Endothelial cell of umbilical vein (primary cell): ENCODE data around the gene PBX2. TPM values are rescaled to one million over a fixed set of nuclear protein-coding genes. Genes with fewer than 3 reads are reported as not detected.

Source experiments
- BruUV-seq: library from RNA; stranded (reverse); fragments of 400-500 nt; replicated peaks from 2 replicates; lab custom pipeline; 2021; lab: Mats Ljungman, UMichigan
- CTCF ChIA-PET: fragments of 300-600, 350-600 bp; sonication (Branson Sonifier 250); formaldehyde crosslinking; loops from one replicate; lab custom pipeline; 2021; ENCODE audit warnings: antibody characterized with exemption, inconsistent platforms; lab: Charles Lee
- POLR2A ChIA-PET: fragments of 300-600, 350-600 bp; sonication (Branson Sonifier 250); formaldehyde crosslinking; loops from one replicate; lab custom pipeline; 2021; ENCODE audit warnings: antibody characterized with exemption, inconsistent platforms; lab: Charles Lee
- DNase-seq: peaks from one replicate; pipeline ENCODE4 v3.0.0-alpha.2; 2011; ENCODE audit warnings: low read depth, low spot score
- FAIRE-seq: peaks from 2 replicates; lab custom pipeline; 2011; peaks lifted over from hg19 to GRCh38; lab: Jason Lieb, UNC
- H2AFZ ChIP-seq: 2 replicates; pipeline ENCODE4 v1.6.0; 2012; ENCODE audit warnings: low read depth, low read length, control low read depth, inconsistent platforms
- H3K27ac ChIP-seq: 2 replicates; pipeline ENCODE4 v1.5.1; 2011; ENCODE audit warnings: low read depth, mild to moderate bottlenecking, control low read depth, low read length, moderate library complexity; ENCODE audit not compliant: insufficient read depth
- H3K27me3 ChIP-seq, 2 experiments: 2 replicates each; pipeline versions ENCODE4 v1.6.0 to v1.6.1; 2011; ENCODE audit warnings: low read length in 2 of 2, mixed read lengths in 1 of 2; ENCODE audit not compliant: control insufficient read depth in 2 of 2, insufficient read depth in 2 of 2
- H3K36me3 ChIP-seq, 2 experiments: 2 replicates in 1 of 2; 3 replicates in 1 of 2; pipeline ENCODE4 v1.5.1; 2011; ENCODE audit warnings: low read length in 2 of 2, mild to moderate bottlenecking in 1 of 2, moderate library complexity in 1 of 2; ENCODE audit not compliant: control insufficient read depth in 2 of 2, insufficient read depth in 2 of 2; ENCODE audit errors: extremely low read depth in 1 of 2
- H3K4me1 ChIP-seq: 3 replicates; pipeline ENCODE4 v1.5.1; 2011; ENCODE audit warnings: mild to moderate bottlenecking, low read length; ENCODE audit not compliant: control insufficient read depth, insufficient read depth; ENCODE audit errors: extremely low read depth
- H3K4me2 ChIP-seq: 2 replicates; pipeline ENCODE4 v1.6.1; 2011; ENCODE audit warnings: low read length, control low read depth, mixed read lengths; ENCODE audit not compliant: insufficient read depth
- H3K4me3 ChIP-seq, 3 experiments: fragments of 200-600 bp in 1 of 3; sonication (generic), shearing (Covaris generic) in 1 of 3; replicated peaks in 1 of 3; 2 replicates each; pipeline ENCODE4 v1.5.1; 2011 to 2016; ENCODE audit warnings: control low read depth in 3 of 3, low read length in 3 of 3, mild to moderate bottlenecking in 2 of 3, inconsistent platforms in 1 of 3, low read depth in 1 of 3, moderate library complexity in 1 of 3; ENCODE audit not compliant: insufficient read depth in 1 of 3
- H3K79me2 ChIP-seq: 2 replicates; pipeline ENCODE4 v1.6.0; 2012; ENCODE audit warnings: low read length, inconsistent platforms; ENCODE audit not compliant: control insufficient read depth, insufficient read depth
- H3K9ac ChIP-seq: replicated peaks from 2 replicates; pipeline ENCODE3; 2011; ENCODE audit warnings: low read length, control low read depth; ENCODE audit not compliant: insufficient read depth; ENCODE audit errors: extremely low read depth
- H3K9me1 ChIP-seq: replicated peaks from 3 replicates; pipeline ENCODE4 v1.6.0; 2011; ENCODE audit warnings: mild to moderate bottlenecking, low read length; ENCODE audit not compliant: control insufficient read depth, insufficient read depth; ENCODE audit errors: extremely low read depth
- H3K9me3 ChIP-seq: replicated peaks from 2 replicates; pipeline ENCODE4 v1.5.1; 2012; ENCODE audit warnings: low read length, inconsistent platforms; ENCODE audit not compliant: control insufficient read depth, insufficient read depth
- H4K20me1 ChIP-seq: replicated peaks from 2 replicates; pipeline ENCODE3; 2011; ENCODE audit warnings: mild to moderate bottlenecking, low read length; ENCODE audit not compliant: control insufficient read depth, insufficient read depth; ENCODE audit errors: extremely low read depth
- EZH2 ChIP-seq: IDR thresholded peaks from 2 replicates; pipeline ENCODE4 v1.6.1; 2012; ENCODE audit warnings: borderline replicate concordance, low read depth, mild to moderate bottlenecking, moderate library complexity, low read length, inconsistent platforms; ENCODE audit not compliant: severe bottlenecking
- FOS ChIP-seq: IDR thresholded peaks from 2 replicates; pipeline ENCODE4 v1.6.1; 2011; ENCODE audit warnings: mild to moderate bottlenecking, low read length, moderate library complexity, borderline replicate concordance; ENCODE audit not compliant: insufficient read depth
- GATA2 ChIP-seq: IDR thresholded peaks from 2 replicates; pipeline ENCODE4 v1.7.0; 2011; ENCODE audit warnings: low read depth, mild to moderate bottlenecking, moderate library complexity, mixed read lengths, low read length; ENCODE audit not compliant: insufficient read length, insufficient read depth
- JUN ChIP-seq: IDR thresholded peaks from 2 replicates; pipeline ENCODE4 v1.6.1; 2011; ENCODE audit warnings: borderline replicate concordance, low read depth; ENCODE audit not compliant: insufficient read length, insufficient read depth
- MAX ChIP-seq: IDR thresholded peaks from 2 replicates; pipeline ENCODE4 v1.6.1; 2011; ENCODE audit not compliant: insufficient read depth, insufficient read length
- MYC ChIP-seq: IDR thresholded peaks from one replicate; pipeline ENCODE4 v1.6.1; 2011; ENCODE audit warnings: mild to moderate bottlenecking, low read depth, low read length
- POLR2A ChIP-seq: IDR thresholded peaks from 2 replicates; pipeline ENCODE4 v1.6.1; 2012; ENCODE audit warnings: low read depth, mild to moderate bottlenecking, control low read depth, low read length
- POLR2AphosphoS5 ChIP-seq: IDR thresholded peaks from 2 replicates; pipeline ENCODE4 v1.6.1; 2012; ENCODE audit warnings: low read depth, mild to moderate bottlenecking, control low read depth, low read length, moderate library complexity; ENCODE audit not compliant: insufficient read depth
- dilution Hi-C: fragments of 300-500 bp; cut with MboI; formaldehyde crosslinking; loops from one replicate; pipeline ENCODE4 v1.15.0; 2019; ENCODE audit warnings: low sequenced_read_pairs; ENCODE audit not compliant: extremely low pct_ligation_motif_present
- intact Hi-C: fragments of 100-400 bp; cut with micrococcal nuclease; formaldehyde crosslinking; loops from one replicate; pipeline ENCODE4 v1.10.0; 2022
- polyA plus RNA-seq, 4 experiments: library from polyadenylated mRNA; depleted of rRNA in 3 of 4; stranded (reverse) in 3 of 4; unstranded in 1 of 4; fragments of >200 nt; gene quantifications; 2 replicates each; pipeline versions ENCODE4 v1.2.1 to v1.2.3, GENCODE V29; 2011 to 2012; ENCODE audit warnings: missing spikeins in 1 of 4
- total RNA-seq: library from RNA; stranded (reverse); gene quantifications from 2 replicates; pipeline ENCODE4 v1.2.3, GENCODE V29; 2021
- TF ChIP-seq, protein P1 (sequence below), 2 donors: IDR thresholded peaks; 1 replicate in 1 of 2; 2 replicates in 1 of 2; pipeline ENCODE4 v1.5.1; 2011; ENCODE audit warnings: low read length in 2 of 2, mild to moderate bottlenecking in 2 of 2, moderate library complexity in 2 of 2, control low read depth in 1 of 2, inconsistent platforms in 1 of 2, low read depth in 1 of 2; ENCODE audit not compliant: insufficient read depth in 1 of 2; ENCODE audit errors: extremely low read depth in 1 of 2

The PBX2 gene
- total and polyA plus RNA-seq, 2 donors (not counting 3 experiments of a cell fraction or from before 2014, with no cell fraction given), result 82.3 to 100 TPM

- H3K27me3 ChIP-seq, result no peaks in the 10 kb centered on the region
- H3K27ac ChIP-seq, result no peak overlapping the region
- H3K9me3 ChIP-seq, result no peaks in the 10 kb centered on the region
- H3K4me1 ChIP-seq, result peaks cover 5% of the 10 kb centered on the region
- H3K9ac ChIP-seq, result no peak overlapping the region
- no peaks in the 10 kb centered on the region for H3K9me1 ChIP-seq
- BruUV-seq, result no TSS peak
- H3K4me3 ChIP-seq, result no peak overlapping the region
- dilution Hi-C loops, result no loop called here
- no peak for FAIRE-seq
- ChIA-PET POLR2A (no interaction called here), CTCF (interaction anchor here (1.1 kb wide), 1 partner anchor 83 kb away, joined by 3 read pairs; no protein-coding TSS in a partner anchor)
- no peak overlapping the region for H2AFZ ChIP-seq
- H3K79me2 ChIP-seq, result no peaks in the 10 kb centered on the region
- TF ChIP-seq GATA2 (no peak), FOS (no peak), MYC (no peak), JUN (no peak)
- DNase-seq, result no peak
- intact Hi-C loops, result no loop called here
- peaks cover 7 to 13% of the 10 kb centered on the region in 2 experiments for H3K36me3 ChIP-seq
- H4K20me1 ChIP-seq, result no peaks in the 10 kb centered on the region
- no peak overlapping the region for H3K4me2 ChIP-seq
Measured at GRCh38 chr6:32202186-32202585, 12.2 kb upstream of the PBX2 start.

GRCh38 chr6:32200711-32201475 lies 10.9 kb upstream of the PBX2 start:
- FAIRE-seq, result no peak
- POLR2A ChIA-PET, result no interaction called here
- intact Hi-C loops, result no loop called here

More at GRCh38 chr6:32200711-32201475, 10.9 kb upstream of the PBX2 start:
- BruUV-seq, result no TSS peak
- H3K4me1 ChIP-seq, result peaks cover 11% of the 10 kb centered on the region
- no peak overlapping the region for H3K27ac ChIP-seq
- H3K9me3 ChIP-seq, result no peaks in the 10 kb centered on the region
- CTCF ChIA-PET, result no interaction called here
- H3K36me3 ChIP-seq, result peaks cover 7 to 13% of the 10 kb centered on the region in 2 experiments
- H3K9ac ChIP-seq, result no peak overlapping the region
- dilution Hi-C loops, result no loop called here
- TF ChIP-seq MAX, result no peak
- TF ChIP-seq GATA2, result no peak
- no peak for TF ChIP-seq EZH2
- no peak for TF ChIP-seq JUN
- TF ChIP-seq MYC, result no peak
- TF ChIP-seq FOS, result no peak
- TF ChIP-seq POLR2AphosphoS5, result no peak
- TF ChIP-seq, protein P1, sequence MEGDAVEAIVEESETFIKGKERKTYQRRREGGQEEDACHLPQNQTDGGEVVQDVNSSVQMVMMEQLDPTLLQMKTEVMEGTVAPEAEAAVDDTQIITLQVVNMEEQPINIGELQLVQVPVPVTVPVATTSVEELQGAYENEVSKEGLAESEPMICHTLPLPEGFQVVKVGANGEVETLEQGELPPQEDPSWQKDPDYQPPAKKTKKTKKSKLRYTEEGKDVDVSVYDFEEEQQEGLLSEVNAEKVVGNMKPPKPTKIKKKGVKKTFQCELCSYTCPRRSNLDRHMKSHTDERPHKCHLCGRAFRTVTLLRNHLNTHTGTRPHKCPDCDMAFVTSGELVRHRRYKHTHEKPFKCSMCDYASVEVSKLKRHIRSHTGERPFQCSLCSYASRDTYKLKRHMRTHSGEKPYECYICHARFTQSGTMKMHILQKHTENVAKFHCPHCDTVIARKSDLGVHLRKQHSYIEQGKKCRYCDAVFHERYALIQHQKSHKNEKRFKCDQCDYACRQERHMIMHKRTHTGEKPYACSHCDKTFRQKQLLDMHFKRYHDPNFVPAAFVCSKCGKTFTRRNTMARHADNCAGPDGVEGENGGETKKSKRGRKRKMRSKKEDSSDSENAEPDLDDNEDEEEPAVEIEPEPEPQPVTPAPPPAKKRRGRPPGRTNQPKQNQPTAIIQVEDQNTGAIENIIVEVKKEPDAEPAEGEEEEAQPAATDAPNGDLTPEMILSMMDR (IDR thresholded peaks at IDR 0.05; ENCODE audit: extremely low read depth in 1 of 2, insufficient read depth in 1 of 2, low read depth in 1 of 2, low read length in 2 of 2), result no peak
- TF ChIP-seq POLR2A, result no peak
- no peaks in the 10 kb centered on the region for H3K79me2 ChIP-seq
- no peak overlapping the region for H3K4me3 ChIP-seq
- no peaks in the 10 kb centered on the region for H3K27me3 ChIP-seq
- no peak for DNase-seq
- no peak overlapping the region for H3K4me2 ChIP-seq
- no peaks in the 10 kb centered on the region for H3K9me1 ChIP-seq
- H4K20me1 ChIP-seq, result no peaks in the 10 kb centered on the region
- no peak overlapping the region for H2AFZ ChIP-seq
